VCaP (cell line): ENCODE results near the gene SDHC.

ENCODE experiments used
- H3K27ac ChIP-seq: fragments of 450-650 bp; 2 replicates; pipeline ENCODE4 v1.5.1; 2017
- CTCF ChIP-seq: fragments of 450-650 bp; conservative IDR thresholded peaks from 2 replicates; pipeline ENCODE4 v1.5.1; 2017; ENCODE audit warnings: mild to moderate bottlenecking, moderate library complexity

The SDHC gene

GRCh38 chr1:161342177-161342576 lies 28.0 kb downstream of the SDHC start:
- TF ChIP-seq CTCF: no peak
- H3K27ac ChIP-seq: no peak overlapping the region

- H3K27ac ChIP-seq: no peak overlapping the region
- TF ChIP-seq CTCF: no peak
Observed at GRCh38 chr1:161342821-161343220, 28.6 kb downstream of the SDHC start.

GRCh38 chr1:161350671-161351070 lies 36.5 kb downstream of the SDHC start:
- no peak overlapping the region for H3K27ac ChIP-seq
- no peak for TF ChIP-seq CTCF

- H3K27ac ChIP-seq: no peak overlapping the region
- no peak for TF ChIP-seq CTCF
Observed at GRCh38 chr1:161351482-161351881, 37.3 kb downstream of the SDHC start.

- no peak for TF ChIP-seq CTCF
- no peak overlapping the region for H3K27ac ChIP-seq
Observed at GRCh38 chr1:161357073-161357472, 42.9 kb downstream of the SDHC start.

GRCh38 chr1:161359291-161359690 lies 45.1 kb downstream of the SDHC start:
- TF ChIP-seq CTCF: no peak
- no peak overlapping the region for H3K27ac ChIP-seq

- TF ChIP-seq CTCF: no peak
- H3K27ac ChIP-seq: no peak overlapping the region
Observed at GRCh38 chr1:161364332-161364731, 50.2 kb downstream of the SDHC start.

GRCh38 chr1:161365207-161365606 lies 51.0 kb downstream of the SDHC start:
- no peak for TF ChIP-seq CTCF
- H3K27ac ChIP-seq: no peak overlapping the region
